ENCODE data around the gene CHD9. TPM values are rescaled to one million over a fixed set of nuclear protein-coding genes. Genes with fewer than 3 reads are reported as not detected.

CHD9 gene
- total RNA-seq, 1 donor from 2014 or later = 77.4 TPM

GRCh38 chr16:53090591-53091411 lies 36.0 kb downstream of the CHD9 start:
- Histone ChIP-seq H3K4me1 (ENCODE audit: insufficient read depth, low read length) (peaks cover 42% of the 10 kb centered on the region), H3K4me2 (ENCODE audit: low read length) (peak overlapping the region; percentile 80), H3K27me3 (ENCODE audit: insufficient read depth, low read length) (no peaks in the 10 kb centered on the region), H3K36me3 (ENCODE audit: insufficient read depth, low read length) (no peaks in the 10 kb centered on the region), H3K27ac (ENCODE audit: low read depth, low read length) (peak overlapping the region; percentile 89), H3K79me2 (ENCODE audit: insufficient read depth, low read length) (peaks cover 23% of the 10 kb centered on the region), H4K20me1 (ENCODE audit: insufficient read depth, low read length) (no peaks in the 10 kb centered on the region), H3K9ac (ENCODE audit: low read length) (peak overlapping the region; percentile 69), H3K4me3 (ENCODE audit: insufficient read depth, low read depth, low read length) (peak overlapping the region; percentile 21), H3K9me3 (ENCODE audit: insufficient read depth, low read depth, low read length) (no peaks in the 10 kb centered on the region), H2AFZ (ENCODE audit: low read depth, low read length) (no peak overlapping the region)
- peaks cover 43% of the 10 kb centered on the region for H3K4me1 Mint-ChIP-seq (ENCODE audit: low read depth, unreplicated experiment)
- peak overlapping the region; percentile 31 for H3K4me3 Mint-ChIP-seq (ENCODE audit: unreplicated experiment)
- peak overlapping the region; percentile 72 for H3K27ac Mint-ChIP-seq (ENCODE audit: unreplicated experiment)
- DNase-seq (ENCODE audit: low read depth) (peak; percentile 98), FAIRE-seq (peak; percentile 81)
- no peaks in the 10 kb centered on the region for H3K9me3 Mint-ChIP-seq (ENCODE audit: unreplicated experiment)
- peaks cover 8% of the 10 kb centered on the region for H3K36me3 Mint-ChIP-seq (ENCODE audit: low read depth, unreplicated experiment)
- H3K27me3 Mint-ChIP-seq (ENCODE audit: low read depth, unreplicated experiment) = no peaks in the 10 kb centered on the region
- TF ChIP-seq EZH2 (IDR thresholded peaks at IDR 0.05; ENCODE audit: insufficient read depth, low read length) = no peak
- TF ChIP-seq, protein P1, sequence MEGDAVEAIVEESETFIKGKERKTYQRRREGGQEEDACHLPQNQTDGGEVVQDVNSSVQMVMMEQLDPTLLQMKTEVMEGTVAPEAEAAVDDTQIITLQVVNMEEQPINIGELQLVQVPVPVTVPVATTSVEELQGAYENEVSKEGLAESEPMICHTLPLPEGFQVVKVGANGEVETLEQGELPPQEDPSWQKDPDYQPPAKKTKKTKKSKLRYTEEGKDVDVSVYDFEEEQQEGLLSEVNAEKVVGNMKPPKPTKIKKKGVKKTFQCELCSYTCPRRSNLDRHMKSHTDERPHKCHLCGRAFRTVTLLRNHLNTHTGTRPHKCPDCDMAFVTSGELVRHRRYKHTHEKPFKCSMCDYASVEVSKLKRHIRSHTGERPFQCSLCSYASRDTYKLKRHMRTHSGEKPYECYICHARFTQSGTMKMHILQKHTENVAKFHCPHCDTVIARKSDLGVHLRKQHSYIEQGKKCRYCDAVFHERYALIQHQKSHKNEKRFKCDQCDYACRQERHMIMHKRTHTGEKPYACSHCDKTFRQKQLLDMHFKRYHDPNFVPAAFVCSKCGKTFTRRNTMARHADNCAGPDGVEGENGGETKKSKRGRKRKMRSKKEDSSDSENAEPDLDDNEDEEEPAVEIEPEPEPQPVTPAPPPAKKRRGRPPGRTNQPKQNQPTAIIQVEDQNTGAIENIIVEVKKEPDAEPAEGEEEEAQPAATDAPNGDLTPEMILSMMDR (IDR thresholded peaks at IDR 0.05; ENCODE audit: insufficient read depth, low read depth, low read length) = no peak

DNA sequence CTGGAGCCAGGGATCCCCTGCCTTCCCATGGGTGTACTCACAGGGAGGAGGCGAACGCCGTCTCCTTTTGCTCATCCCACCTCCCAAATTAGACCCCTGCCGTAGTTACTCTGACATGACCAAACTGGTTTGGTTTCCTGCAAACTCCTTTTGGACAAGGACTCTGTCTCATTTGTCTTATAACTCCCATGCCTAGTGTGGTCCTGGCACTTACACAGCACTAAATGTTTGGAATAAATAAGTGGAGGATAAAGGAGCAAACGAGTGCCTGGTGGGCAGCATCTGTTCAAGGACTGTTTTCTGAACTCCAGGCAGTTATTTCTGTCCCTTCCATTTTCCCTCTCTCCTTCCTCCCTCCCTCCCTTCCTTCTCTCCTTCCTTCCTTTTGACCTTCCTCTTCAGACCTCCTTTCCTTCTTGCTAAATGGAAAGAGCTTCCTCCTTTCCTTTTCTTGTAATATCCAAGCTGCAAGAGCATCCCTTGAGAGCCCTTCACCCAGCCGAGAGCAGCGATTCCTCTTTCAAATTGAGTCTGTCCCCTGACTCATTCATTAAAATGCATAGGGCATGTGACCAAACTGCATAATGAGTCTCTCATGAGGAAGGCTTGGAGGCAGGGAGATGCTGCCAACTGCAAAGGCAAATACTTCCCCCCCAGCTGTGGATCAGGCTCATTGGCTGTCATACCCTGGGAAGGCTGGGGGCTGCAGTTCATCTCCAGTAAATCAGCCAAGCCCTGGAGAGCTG lies 36.8 kb downstream of the CHD9 start:
- TF ChIP-seq EZH2 (IDR thresholded peaks at IDR 0.05; ENCODE audit: insufficient read depth, low read length) = no peak
- TF ChIP-seq, protein P1 (IDR thresholded peaks at IDR 0.05; ENCODE audit: insufficient read depth, low read depth, low read length) = no peak
- H3K4me1 Mint-ChIP-seq (ENCODE audit: low read depth, unreplicated experiment) = peaks cover 40% of the 10 kb centered on the region
- no peaks in the 10 kb centered on the region for H4K20me1 ChIP-seq (ENCODE audit: insufficient read depth, low read length)
- H3K9ac ChIP-seq (ENCODE audit: low read length) = peak overlapping the region; percentile 69
- peak overlapping the region; percentile 66 for H3K4me3 Mint-ChIP-seq (ENCODE audit: unreplicated experiment)
- peak overlapping the region; percentile 80 for H3K4me2 ChIP-seq (ENCODE audit: low read length)
- peaks cover 40% of the 10 kb centered on the region for H3K4me1 ChIP-seq (ENCODE audit: insufficient read depth, low read length)
- peak overlapping the region; percentile 75 for H3K27ac Mint-ChIP-seq (ENCODE audit: unreplicated experiment)
- H3K36me3 Mint-ChIP-seq (ENCODE audit: low read depth, unreplicated experiment) = peaks cover 8% of the 10 kb centered on the region
- H3K27me3 Mint-ChIP-seq (ENCODE audit: low read depth, unreplicated experiment) = no peaks in the 10 kb centered on the region
- H3K9me3 ChIP-seq (ENCODE audit: insufficient read depth, low read depth, low read length) = no peaks in the 10 kb centered on the region
- peak overlapping the region; percentile 21 for H3K4me3 ChIP-seq (ENCODE audit: insufficient read depth, low read depth, low read length)
- FAIRE-seq (no peak), DNase-seq (ENCODE audit: low read depth) (peak; percentile 92)
- H3K9me3 Mint-ChIP-seq (ENCODE audit: unreplicated experiment) = no peaks in the 10 kb centered on the region
- H2AFZ ChIP-seq (ENCODE audit: low read depth, low read length) = no peak overlapping the region
- peak overlapping the region; percentile 89 for H3K27ac ChIP-seq (ENCODE audit: low read depth, low read length)
- H3K27me3 ChIP-seq (ENCODE audit: insufficient read depth, low read length) = no peaks in the 10 kb centered on the region
- peaks cover 26% of the 10 kb centered on the region for H3K79me2 ChIP-seq (ENCODE audit: insufficient read depth, low read length)
- H3K36me3 ChIP-seq (ENCODE audit: insufficient read depth, low read length) = no peaks in the 10 kb centered on the region

Measured in astrocyte (in vitro differentiated cells and primary cell).